Occipital lobe (tissue), 3 donors: Measurements from ENCODE around the gene PLGLB1. TPM values are rescaled to one million over a fixed set of nuclear protein-coding genes. Genes with fewer than 3 reads are reported as not detected.
"Not testable (repeated sequence)": the region's sequence is repeated elsewhere in the genome, so short reads cannot be mapped to it uniquely, and the experiment has no call there.

Experiments used
- DNase-seq: peaks from one replicate; lab custom pipeline; 2025; lab: John Stamatoyannopoulos, UW
- small RNA-seq: library from RNA; depleted of rRNA; stranded (forward); fragments of <200 nt; gene quantifications from one replicate; pipeline ENCODE3, GENCODE V24; 2014
- total RNA-seq: library from RNA; depleted of rRNA; stranded (reverse); fragments of >200 nt; gene quantifications from one replicate; pipeline ENCODE4 v1.2.3, GENCODE V29; 2014

PLGLB1 gene
- 6.2 TPM for total RNA-seq

DNA sequence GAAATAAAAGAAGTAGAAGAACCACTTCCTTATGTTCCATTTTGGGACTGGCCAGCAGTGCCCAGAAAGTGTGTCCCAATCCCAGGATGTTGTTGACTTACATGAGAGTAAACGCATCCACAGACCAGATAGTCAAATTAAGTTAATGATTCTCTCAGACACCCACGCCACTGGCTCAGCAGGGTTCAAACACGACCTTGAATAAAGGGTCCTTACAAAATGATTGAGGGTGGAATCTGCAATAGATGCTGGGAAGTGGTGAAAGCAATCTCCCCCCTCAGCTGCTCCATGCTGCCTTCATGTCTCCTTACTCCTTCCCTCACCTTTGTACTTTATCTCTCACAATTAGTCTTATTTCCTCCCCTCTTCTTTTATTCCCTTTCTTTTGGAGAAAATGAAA, at the start of gene PLGLB1:
TSS of gene PLGLB1 (minus strand) at position 101 of the 400 bp plus-strand sequence. CDS start at position 40, 61 bp downstream.
- not testable (repeated sequence) for DNase-seq

DNA sequence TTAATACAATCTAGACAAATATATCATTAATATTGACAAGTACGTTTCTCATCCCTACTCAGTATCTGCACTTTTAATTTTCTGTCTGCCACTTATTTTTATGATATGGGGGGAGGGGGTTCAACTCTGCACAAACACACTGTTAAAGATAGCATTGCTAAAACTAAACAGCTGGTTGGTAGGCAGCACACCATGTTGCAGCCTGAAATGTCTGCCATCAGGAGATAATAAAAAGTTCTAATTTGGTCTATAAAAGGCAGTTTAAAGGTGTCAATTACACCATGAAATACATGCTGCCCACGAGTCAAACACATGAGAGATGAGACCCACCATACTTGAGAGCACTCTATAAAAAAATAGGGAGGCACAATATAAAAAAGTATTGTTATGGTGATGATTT, 42.7 kb upstream of the PLGLB1 start:
- DNase-seq: not testable (repeated sequence)

DNA sequence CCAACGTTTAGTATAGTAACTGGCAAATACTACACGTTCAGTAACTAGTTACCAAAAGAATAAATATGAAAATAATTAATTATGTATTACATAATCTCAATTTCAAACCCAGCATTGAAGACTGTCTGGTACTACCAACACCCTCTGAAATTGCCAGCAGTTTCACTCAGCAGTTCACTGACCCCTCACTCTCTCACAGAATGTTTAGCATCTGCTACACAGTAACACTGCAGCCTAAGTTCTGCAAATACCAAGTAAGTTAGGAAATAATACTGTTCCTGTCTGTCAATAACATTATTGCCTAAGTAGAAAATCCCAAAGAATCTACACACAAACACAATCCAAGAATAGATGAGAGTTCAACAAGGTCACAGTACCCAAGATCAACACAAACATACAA, 41.8 kb upstream of the PLGLB1 start:
- not testable (repeated sequence) for DNase-seq

DNA sequence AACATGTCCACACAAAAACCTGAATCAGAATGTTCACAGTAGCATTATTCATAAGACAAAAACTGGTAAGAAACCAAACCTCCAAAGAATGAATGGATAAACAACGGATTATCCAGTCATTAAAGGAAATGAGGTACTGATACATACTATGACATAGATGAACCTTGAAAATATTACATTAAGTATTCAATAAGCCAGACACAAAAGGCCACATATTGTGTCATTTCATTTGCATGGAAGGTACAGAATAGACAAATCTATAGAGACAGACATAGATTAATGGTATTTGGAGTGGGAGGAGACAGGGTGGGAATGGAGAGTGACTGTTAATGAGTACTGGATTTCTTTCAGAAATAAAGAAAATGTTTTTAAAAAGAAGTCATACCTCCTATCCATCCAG, 39.9 kb upstream of the PLGLB1 start:
- not testable (repeated sequence) for DNase-seq

DNA sequence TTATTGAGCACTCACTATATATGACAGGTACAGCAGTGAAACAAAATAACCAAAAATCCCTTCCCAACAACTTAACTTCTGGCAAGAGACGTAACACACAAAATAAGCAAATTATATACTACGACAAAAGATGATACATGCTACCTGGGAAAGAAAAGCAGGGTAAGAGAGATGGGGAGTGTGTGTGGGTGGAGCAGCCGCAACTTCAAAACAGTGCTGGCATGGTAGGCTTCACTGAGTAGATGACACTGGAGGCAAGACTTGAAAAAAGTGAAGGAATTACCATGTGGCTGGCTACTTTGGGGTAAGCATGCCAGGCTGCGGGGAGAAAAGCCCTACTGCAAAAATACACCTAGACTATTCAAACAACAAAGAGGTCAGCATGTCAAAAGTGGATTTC, 36.0 kb upstream of the PLGLB1 start:
- not testable (repeated sequence) for DNase-seq

DNA sequence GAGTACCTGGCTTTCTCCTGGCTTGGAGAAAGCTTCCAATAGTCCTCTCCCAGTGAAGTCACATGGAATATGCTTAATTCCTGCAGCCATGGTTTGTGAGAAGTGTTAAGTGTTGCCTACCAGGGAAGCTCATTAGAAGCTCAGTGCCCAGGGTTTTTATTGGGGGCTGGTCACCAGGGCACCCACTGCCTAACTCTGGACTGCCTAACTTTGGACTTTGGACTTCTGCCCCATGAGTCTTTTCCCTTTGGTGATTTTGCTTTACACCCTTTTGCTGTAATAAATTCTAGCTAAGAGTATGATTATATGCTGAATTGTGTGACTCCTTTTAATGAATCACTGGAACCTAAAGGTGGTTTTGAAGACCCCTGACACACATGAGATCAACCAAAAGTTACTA, 35.2 kb upstream of the PLGLB1 start:
- not testable (repeated sequence) for DNase-seq

DNA sequence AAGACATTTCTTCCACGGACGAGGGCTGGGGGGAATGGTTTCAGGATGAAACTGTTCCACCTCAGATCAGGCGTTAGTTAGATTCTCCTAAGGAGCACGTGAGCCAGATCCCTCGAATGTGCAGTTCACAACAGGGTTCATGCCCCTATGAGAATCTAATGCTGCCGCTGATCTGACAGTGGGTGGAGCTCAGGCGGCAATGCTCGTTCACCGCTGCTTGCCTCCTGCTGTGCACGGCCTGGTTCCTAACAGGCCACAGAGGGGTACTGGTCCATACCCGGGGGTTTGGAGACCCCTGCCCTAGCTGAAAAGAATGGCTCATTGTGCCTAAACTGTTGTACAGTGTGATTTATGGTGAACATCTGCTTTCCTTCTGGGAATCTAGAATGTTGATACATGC, 34.8 kb upstream of the PLGLB1 start:
- DNase-seq: not testable (repeated sequence)

DNA sequence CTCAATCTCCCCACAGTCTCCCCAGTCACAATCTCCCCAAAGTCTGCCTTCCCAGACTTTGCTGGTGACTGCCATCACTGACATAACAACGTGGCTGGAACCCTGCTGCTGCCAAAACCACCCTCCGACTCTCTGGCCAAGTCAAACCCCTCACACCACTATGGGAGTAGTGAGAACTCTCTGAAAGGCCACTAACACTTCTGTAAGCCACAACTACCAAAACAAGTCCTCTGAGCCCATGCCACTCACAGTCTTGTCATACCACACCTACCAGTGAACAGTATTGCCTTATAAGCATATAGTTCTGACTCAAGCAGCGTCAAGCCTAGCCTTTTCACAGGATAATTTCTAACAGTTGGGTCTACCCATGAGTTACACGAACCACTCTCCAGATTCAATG, 32.7 kb upstream of the PLGLB1 start:
- DNase-seq: not testable (repeated sequence)

DNA sequence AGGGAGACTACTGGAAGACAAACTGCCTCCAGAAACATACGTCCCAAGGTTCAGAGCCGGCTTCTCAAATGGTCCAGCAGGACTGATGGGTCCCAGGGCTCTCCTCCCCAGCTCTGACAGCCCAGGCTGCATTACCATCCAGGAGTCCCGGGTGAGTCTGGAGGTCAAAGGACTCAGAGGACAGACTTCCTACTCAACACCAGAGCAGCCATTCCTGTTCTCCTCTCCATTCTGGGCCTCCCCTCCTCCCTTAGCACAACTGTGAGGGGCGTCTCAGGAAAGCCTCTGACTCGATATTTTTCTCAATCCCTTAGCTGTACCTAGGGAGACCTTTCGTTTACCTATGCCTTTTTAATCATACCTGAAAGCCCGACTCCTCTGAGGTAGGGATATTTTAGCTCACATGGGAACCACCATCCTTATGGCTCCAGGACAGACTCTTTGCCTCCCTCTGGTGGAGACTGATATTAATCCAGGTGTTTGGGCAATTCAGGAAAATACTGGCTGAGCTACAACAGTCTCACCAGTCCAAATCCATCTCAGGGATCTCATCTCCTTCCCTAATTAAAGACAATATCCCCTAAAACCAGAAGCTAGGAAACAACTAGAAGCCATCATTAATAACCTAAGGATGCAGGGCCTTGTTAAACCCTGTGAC, 19.8 kb upstream of the PLGLB1 start:
- DNase-seq: not testable (repeated sequence)

DNA sequence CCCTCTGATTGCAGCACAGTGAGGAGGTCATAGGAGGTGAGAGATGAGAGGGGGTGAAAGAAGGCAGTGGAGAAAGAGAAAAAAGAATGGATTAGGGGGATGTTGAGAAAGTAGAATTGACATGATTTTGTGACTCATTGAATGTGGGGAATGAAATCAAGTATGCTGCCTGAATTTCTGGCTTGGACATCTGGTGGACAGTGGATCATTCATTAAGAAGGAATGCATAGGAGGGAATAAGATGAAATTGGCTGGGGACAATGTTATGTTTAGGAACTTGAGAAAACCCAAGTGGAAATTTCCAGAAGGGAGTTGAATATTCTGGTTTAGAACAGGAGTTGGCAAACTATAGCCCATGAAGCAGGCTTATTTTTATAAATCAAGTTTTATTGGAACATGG, 7.0 kb upstream of the PLGLB1 start:
- DNase-seq: not testable (repeated sequence)

DNA sequence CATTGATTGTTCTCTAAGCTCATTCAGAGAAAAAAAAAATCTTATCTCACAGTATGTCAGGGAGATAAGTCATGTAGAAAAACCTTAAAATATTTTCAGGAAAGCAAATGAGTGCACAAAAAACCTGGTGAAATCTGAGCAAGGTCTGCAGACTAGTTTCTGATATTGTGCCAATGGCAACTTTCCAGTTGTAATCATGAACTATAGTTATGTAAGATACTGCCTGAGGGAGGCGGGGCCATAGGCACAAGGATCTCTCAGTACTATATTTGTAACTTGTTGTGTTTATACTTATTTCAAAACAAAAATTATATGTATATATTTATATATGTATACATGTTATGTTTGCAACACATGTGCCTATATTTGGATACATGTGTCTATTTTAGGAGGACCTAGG, 5.2 kb upstream of the PLGLB1 start:
- DNase-seq: not testable (repeated sequence)

DNA sequence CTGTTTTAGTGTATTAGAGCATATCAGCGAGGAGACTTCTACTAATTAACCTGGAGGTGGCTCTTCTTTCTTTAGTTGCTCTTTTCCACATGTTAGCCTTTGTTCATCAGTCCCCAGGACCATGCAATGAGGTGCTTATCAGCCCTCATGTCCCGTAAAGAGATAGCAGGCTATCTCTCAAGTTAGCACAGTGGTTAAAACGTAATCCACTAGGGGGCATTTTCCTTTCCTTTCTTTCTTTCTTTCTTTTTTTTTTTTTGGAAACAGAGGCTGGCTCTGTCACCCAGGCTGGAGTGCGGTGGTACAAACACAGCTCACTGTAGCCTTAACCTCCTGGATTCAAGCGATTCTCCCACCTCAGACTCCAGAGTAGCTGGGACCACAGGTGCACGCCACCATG, 4.3 kb upstream of the PLGLB1 start:
- not testable (repeated sequence) for DNase-seq

DNA sequence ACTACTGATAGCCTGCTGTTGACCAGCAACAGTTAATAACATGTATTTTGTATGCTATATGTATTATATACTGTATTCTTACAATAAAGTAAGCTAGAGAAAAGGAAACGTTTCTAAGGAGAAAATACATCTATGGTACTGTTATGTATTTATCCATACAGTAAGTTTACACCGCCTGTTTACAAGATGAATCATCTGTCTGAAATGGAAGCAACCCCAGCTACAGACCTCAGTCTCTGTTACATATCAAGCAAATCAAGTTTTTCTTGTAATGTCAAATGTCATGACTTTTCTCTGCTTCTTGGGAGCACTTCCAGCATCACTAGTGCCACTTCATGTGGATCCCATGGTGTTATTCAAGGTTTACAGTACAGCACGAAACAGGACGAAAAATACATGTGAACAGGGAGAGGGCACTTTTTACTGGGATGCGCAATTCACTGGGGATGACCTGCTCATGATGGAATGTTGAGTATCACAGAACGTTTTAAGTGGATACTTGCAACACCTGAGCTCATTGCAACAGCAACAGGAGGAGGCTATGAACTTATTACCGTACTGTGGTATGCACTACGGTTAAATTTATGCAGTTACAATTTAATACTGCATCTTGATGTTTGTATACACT, 2.5 kb upstream of the PLGLB1 start:
- not testable (repeated sequence) for DNase-seq

DNA sequence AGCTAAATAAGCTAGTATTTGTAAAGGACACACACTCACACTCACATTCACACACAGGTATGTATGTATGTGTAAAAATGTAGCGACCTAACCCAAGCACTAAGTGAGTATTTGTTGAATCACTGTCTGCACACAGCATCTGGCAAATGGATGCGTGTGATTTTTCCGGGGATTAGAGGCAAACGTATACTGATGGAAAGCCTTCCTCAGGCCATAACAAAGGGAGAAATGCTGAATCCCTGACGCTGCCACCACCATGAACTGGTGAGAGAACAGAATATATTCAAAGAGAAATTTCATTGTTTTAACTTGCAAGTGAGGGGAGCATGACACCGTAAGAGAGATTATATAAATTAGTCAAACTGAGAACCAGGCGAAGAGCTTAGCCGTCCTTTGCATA, 601 bp downstream of the PLGLB1 start:
- DNase-seq: not testable (repeated sequence)

DNA sequence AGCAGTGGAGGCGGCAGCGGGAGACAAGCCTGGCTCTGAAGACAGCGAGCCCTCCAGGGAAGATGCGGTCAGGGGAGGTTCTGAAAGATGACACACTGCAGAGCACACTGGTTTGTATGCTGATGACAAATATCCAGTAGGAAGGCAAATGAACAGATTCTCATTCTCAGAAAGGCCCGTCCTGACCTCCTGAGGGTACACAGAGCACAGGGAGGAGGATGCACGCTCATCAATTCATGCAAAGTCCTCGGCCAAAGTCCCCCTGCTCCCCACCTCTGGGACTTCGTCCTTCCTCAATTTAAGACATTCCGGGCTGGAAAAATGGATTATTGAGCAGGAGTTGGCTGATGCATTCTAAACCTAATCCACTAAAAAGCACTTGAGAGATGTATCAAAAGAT, 2.6 kb downstream of the PLGLB1 start:
- not testable (repeated sequence) for DNase-seq

DNA sequence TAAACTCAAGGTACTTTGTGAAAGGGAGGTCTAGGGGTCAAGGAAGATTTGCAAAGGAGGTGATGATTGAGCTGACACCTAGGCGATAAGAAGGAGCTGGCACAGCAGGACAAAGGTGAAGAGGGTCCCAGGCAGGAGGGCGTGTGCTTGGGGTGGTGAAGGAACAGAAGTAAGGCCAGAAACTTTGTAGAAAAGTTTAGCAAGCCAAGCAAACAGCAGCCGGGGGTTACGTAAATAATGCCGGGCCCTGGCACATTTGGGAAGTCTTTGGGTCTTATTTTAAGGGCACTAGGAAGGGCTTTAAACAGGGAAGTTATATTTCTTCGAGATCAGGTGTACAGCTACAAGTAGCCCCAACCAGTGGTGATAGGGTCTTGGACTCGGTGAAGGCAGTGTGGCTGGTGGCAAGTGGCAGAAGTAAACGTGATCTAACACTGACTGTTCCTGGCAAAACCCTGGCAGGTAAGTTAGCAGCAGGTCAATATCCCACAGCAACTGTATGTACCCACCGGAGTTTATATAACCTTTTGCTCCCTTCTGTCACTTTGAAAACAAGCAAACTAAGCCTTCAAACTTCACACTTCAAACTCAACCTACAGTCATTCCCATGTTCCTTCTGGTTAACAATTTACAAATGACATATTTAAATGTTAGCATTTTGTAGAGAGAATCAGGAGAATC, 7.0 kb downstream of the PLGLB1 start:
- DNase-seq: not testable (repeated sequence)

DNA sequence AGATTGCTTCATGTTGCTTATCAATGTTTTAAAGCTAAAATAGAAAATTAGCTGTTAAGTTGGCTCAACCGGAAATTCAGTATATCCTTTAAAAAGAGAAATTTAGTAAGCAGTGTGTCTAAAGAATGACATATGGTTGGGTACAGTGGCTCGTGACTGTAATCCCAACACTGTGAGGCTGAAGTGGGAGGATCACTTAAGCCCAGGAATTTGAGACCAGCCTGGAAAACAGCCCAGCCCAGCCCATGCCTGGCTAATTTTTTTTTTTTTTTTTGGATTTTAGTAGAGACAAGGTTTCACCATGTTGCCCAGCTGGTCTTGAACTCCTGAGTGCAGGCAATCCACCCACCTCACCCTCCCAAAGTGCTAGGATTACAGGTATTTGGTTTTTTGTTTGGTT, 17.2 kb downstream of the PLGLB1 start:
- not testable (repeated sequence) for DNase-seq

Small RNA genes lying within 50 kb of the gene (small RNA-seq; reads per million reads assigned to genes)
- not detected for gene AC125232.1

Other genes with a start within 250 kb of the PLGLB1 start
- gene CD8A, start 230.9 kb downstream of the PLGLB1 start, total RNA-seq: 1.1 TPM
- not detected for gene CD8B, start 160.0 kb downstream of the PLGLB1 start, total RNA-seq
- 0.16 TPM for gene RGPD1, start 79.7 kb downstream of the PLGLB1 start, total RNA-seq